Measurements from ENCODE around the gene MAGEH1. TPM values are rescaled to one million over a fixed set of nuclear protein-coding genes. Genes with fewer than 3 reads are reported as not detected.

Gene MAGEH1
- total RNA-seq, 1 donor from 2014 or later, result 25.8 TPM

GRCh38 chrX:55484948-55485347 lies 33.0 kb downstream of the MAGEH1 start:
- Mint-ChIP-seq H3K4me1 (ENCODE audit: low read depth) (peaks cover 6% of the 10 kb centered on the region), H3K9me3 (ENCODE audit: low read depth) (no peaks in the 10 kb centered on the region), H3K4me3 (ENCODE audit: unreplicated experiment) (no peak overlapping the region), H3K27me3 (ENCODE audit: low read depth) (no peaks in the 10 kb centered on the region), H3K27ac (ENCODE audit: unreplicated experiment) (no peak overlapping the region), H3K36me3 (ENCODE audit: low read depth) (no peaks in the 10 kb centered on the region)
- TF ChIP-seq CTCF (IDR thresholded peaks at IDR 0.05), result no peak
- no peak for DNase-seq (ENCODE audit: low spot score)

GRCh38 chrX:55486736-55487135 lies 34.8 kb downstream of the MAGEH1 start:
- no peak for TF ChIP-seq CTCF (IDR thresholded peaks at IDR 0.05)
- H3K4me3 Mint-ChIP-seq (ENCODE audit: unreplicated experiment), result no peak overlapping the region
- H3K27ac Mint-ChIP-seq (ENCODE audit: unreplicated experiment), result no peak overlapping the region
- no peak for DNase-seq (ENCODE audit: low spot score)
- no peaks in the 10 kb centered on the region for H3K36me3 Mint-ChIP-seq (ENCODE audit: low read depth)
- H3K9me3 Mint-ChIP-seq (ENCODE audit: low read depth), result peaks cover 4% of the 10 kb centered on the region
- peaks cover 6% of the 10 kb centered on the region for H3K4me1 Mint-ChIP-seq (ENCODE audit: low read depth)
- H3K27me3 Mint-ChIP-seq (ENCODE audit: low read depth), result no peaks in the 10 kb centered on the region

GRCh38 chrX:55487143-55487542 lies 35.2 kb downstream of the MAGEH1 start:
- Mint-ChIP-seq H3K36me3 (ENCODE audit: low read depth) (no peaks in the 10 kb centered on the region), H3K4me1 (ENCODE audit: low read depth) (peaks cover 6% of the 10 kb centered on the region), H3K27me3 (ENCODE audit: low read depth) (no peaks in the 10 kb centered on the region), H3K9me3 (ENCODE audit: low read depth) (peaks cover 4% of the 10 kb centered on the region), H3K4me3 (ENCODE audit: unreplicated experiment) (no peak overlapping the region), H3K27ac (ENCODE audit: unreplicated experiment) (no peak overlapping the region)
- no peak for DNase-seq (ENCODE audit: low spot score)
- no peak for TF ChIP-seq CTCF (IDR thresholded peaks at IDR 0.05)

- H3K4me1 Mint-ChIP-seq (ENCODE audit: low read depth), result peaks cover 6% of the 10 kb centered on the region
- no peak for TF ChIP-seq CTCF (IDR thresholded peaks at IDR 0.05)
- no peak overlapping the region for H3K27ac Mint-ChIP-seq (ENCODE audit: unreplicated experiment)
- no peak for DNase-seq (ENCODE audit: low spot score)
- peaks cover 4% of the 10 kb centered on the region for H3K9me3 Mint-ChIP-seq (ENCODE audit: low read depth)
- no peaks in the 10 kb centered on the region for H3K36me3 Mint-ChIP-seq (ENCODE audit: low read depth)
- H3K27me3 Mint-ChIP-seq (ENCODE audit: low read depth), result no peaks in the 10 kb centered on the region
- peak overlapping the region; percentile 65 for H3K4me3 Mint-ChIP-seq (ENCODE audit: unreplicated experiment)
Observed at GRCh38 chrX:55488006-55488592, 36.2 kb downstream of the MAGEH1 start.

GRCh38 chrX:55488593-55489313 lies 36.8 kb downstream of the MAGEH1 start:
- peak; percentile 83 for DNase-seq (ENCODE audit: low spot score)
- no peak for TF ChIP-seq CTCF (IDR thresholded peaks at IDR 0.05)
- peaks cover 6% of the 10 kb centered on the region for H3K4me1 Mint-ChIP-seq (ENCODE audit: low read depth)
- H3K4me3 Mint-ChIP-seq (ENCODE audit: unreplicated experiment), result peak overlapping the region; percentile 85
- H3K27ac Mint-ChIP-seq (ENCODE audit: unreplicated experiment), result peak overlapping the region; percentile 96
- H3K27me3 Mint-ChIP-seq (ENCODE audit: low read depth), result no peaks in the 10 kb centered on the region
- peaks cover 4% of the 10 kb centered on the region for H3K9me3 Mint-ChIP-seq (ENCODE audit: low read depth)
- H3K36me3 Mint-ChIP-seq (ENCODE audit: low read depth), result no peaks in the 10 kb centered on the region

All from chondrocyte (in vitro differentiated cells).